Ishikawa (cell line): ENCODE results near the gene CYP39A1.

Source experiments
- CEBPB ChIP-seq: IDR thresholded peaks from 2 replicates; pipeline ENCODE4 v1.6.1; 2012
- CREB1 ChIP-seq: IDR thresholded peaks from 2 replicates; pipeline ENCODE4 v1.6.1; 2012; ENCODE audit warnings: low read depth
- EGR1 ChIP-seq: IDR thresholded peaks from 2 replicates; pipeline ENCODE4 v1.6.1; 2012
- EP300 ChIP-seq: IDR thresholded peaks from 2 replicates; pipeline ENCODE4 v1.6.1; 2012; ENCODE audit warnings: borderline replicate concordance
- FOXM1 ChIP-seq: IDR thresholded peaks from 2 replicates; pipeline ENCODE4 v1.6.1; 2012; ENCODE audit warnings: low read depth, borderline replicate concordance
- NFIC ChIP-seq: IDR thresholded peaks from 2 replicates; pipeline ENCODE4 v1.6.1; 2012
- RAD21 ChIP-seq: IDR thresholded peaks from 2 replicates; pipeline ENCODE4 v1.6.1; 2012; ENCODE audit warnings: low read depth
- TAF1 ChIP-seq: IDR thresholded peaks from 2 replicates; pipeline ENCODE4 v1.6.1; 2012; ENCODE audit warnings: low read depth, mild to moderate bottlenecking
- TCF12 ChIP-seq: IDR thresholded peaks from 2 replicates; pipeline ENCODE4 v1.6.1; 2012; ENCODE audit warnings: low read depth
- TEAD4 ChIP-seq: IDR thresholded peaks from 2 replicates; pipeline ENCODE4 v1.6.1; 2012
- YY1 ChIP-seq: IDR thresholded peaks from 2 replicates; pipeline ENCODE4 v1.6.1; 2012; ENCODE audit warnings: low read depth
- ZBTB7A ChIP-seq: IDR thresholded peaks from 2 replicates; pipeline ENCODE4 v1.6.1; 2012; ENCODE audit warnings: low read depth
- TF ChIP-seq, protein P1 (sequence below): IDR thresholded peaks from 2 replicates; pipeline ENCODE4 v1.6.1; 2012
- TF ChIP-seq, protein P2 (sequence below): IDR thresholded peaks from 2 replicates; pipeline ENCODE4 v1.6.1; 2012
- TF ChIP-seq, protein P3 (sequence below): IDR thresholded peaks from 2 replicates; pipeline ENCODE4 v1.6.1; 2012; ENCODE audit warnings: low read depth, mild to moderate bottlenecking

Gene CYP39A1

DNA sequence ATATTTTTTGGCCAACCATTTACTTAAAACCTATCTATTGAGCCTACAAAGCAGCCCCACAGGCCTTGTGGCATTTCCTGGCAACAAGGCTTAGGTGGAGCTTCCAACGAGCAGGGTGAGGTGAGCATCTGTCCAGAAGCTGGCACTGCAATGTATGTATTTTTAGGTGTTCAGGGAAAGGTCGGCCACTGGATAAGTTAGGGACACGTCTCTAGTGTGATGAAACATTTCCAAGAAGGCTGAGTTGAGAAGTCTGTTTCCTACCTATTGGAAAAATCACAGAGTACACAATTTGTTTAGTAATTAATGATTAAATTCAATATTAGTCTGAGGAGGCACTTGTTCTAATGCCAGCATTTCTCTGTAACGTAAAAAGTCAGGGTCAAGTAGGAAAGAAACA, 143.6 kb downstream of the CYP39A1 start:
- TF ChIP-seq TCF12 (no peak), FOXM1 (no peak), CEBPB (no peak), ZBTB7A (no peak), RAD21 (no peak), EGR1 (no peak), TAF1 (no peak), YY1 (no peak), NFIC (no peak), TEAD4 (no peak), CREB1 (no peak), EP300 (no peak)
- TF ChIP-seq, protein P1, sequence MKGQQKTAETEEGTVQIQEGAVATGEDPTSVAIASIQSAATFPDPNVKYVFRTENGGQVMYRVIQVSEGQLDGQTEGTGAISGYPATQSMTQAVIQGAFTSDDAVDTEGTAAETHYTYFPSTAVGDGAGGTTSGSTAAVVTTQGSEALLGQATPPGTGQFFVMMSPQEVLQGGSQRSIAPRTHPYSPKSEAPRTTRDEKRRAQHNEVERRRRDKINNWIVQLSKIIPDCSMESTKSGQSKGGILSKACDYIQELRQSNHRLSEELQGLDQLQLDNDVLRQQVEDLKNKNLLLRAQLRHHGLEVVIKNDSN, result no peak
- TF ChIP-seq, protein P2, sequence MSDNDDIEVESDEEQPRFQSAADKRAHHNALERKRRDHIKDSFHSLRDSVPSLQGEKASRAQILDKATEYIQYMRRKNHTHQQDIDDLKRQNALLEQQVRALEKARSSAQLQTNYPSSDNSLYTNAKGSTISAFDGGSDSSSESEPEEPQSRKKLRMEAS, result no peak
- TF ChIP-seq, protein P3, sequence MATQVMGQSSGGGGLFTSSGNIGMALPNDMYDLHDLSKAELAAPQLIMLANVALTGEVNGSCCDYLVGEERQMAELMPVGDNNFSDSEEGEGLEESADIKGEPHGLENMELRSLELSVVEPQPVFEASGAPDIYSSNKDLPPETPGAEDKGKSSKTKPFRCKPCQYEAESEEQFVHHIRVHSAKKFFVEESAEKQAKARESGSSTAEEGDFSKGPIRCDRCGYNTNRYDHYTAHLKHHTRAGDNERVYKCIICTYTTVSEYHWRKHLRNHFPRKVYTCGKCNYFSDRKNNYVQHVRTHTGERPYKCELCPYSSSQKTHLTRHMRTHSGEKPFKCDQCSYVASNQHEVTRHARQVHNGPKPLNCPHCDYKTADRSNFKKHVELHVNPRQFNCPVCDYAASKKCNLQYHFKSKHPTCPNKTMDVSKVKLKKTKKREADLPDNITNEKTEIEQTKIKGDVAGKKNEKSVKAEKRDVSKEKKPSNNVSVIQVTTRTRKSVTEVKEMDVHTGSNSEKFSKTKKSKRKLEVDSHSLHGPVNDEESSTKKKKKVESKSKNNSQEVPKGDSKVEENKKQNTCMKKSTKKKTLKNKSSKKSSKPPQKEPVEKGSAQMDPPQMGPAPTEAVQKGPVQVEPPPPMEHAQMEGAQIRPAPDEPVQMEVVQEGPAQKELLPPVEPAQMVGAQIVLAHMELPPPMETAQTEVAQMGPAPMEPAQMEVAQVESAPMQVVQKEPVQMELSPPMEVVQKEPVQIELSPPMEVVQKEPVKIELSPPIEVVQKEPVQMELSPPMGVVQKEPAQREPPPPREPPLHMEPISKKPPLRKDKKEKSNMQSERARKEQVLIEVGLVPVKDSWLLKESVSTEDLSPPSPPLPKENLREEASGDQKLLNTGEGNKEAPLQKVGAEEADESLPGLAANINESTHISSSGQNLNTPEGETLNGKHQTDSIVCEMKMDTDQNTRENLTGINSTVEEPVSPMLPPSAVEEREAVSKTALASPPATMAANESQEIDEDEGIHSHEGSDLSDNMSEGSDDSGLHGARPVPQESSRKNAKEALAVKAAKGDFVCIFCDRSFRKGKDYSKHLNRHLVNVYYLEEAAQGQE, result no peak

DNA sequence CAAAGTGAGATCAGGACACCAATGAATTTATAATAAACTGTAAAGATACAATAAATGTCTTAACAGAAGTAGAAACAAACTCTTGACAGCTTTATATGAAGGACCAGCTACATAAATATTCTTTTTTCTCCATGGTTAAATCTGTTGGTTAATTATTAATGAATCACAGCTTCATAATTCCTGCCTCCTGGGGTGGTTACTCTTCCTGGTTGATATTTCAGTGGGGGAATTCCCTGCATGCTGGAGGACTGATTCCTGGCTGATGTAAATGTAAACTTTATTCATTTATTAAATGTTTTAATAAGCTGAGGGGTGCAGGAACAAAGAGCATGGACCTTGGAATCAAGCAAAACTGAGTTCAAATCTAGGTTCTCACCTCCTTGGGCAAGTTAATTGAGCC, 145.2 kb downstream of the CYP39A1 start:
- TF ChIP-seq FOXM1 (no peak), TCF12 (no peak), ZBTB7A (no peak), TAF1 (no peak), RAD21 (no peak)
- TF ChIP-seq, protein P1, result no peak
- TF ChIP-seq, protein P2, result no peak

DNA sequence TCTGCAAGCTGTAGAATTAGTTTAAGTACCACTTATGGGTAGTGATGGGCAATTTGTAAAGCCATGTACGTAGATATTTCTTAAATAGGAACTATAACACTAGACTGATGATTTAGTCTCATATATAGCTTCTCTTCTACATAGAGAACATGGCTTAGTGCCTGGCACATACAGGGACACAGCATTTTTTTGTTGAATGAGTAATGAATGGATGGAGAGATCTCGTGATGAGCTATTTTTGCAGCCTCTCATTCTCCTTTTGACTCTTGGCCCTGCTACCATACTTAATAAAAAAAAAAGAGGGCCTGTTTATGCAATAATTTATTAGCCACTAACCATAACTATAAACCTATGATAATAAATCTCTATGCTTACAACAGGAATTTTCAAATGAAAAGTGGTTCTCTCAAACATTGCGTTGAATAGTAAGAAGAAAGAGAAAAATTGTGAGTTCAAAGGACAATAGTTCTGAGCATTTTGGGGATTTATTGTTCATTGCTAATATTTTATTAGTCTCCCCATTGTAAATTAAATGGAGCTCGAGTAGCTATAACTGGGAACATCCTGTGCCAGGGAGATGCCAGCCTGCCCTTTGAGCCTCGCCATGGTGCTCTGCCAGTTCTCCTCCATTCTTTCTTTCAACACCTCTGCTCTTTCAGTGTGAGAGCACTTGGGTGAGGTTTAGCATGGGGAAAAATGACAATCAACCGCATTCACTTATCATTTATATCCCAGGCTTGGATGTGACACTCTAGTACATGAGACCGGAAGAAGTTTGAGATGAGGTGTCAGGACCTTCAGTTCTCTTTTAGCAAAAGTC, 146.7 kb downstream of the CYP39A1 start:
- TF ChIP-seq NFIC, result no peak
- TF ChIP-seq, protein P1, result no peak
- no peak for TF ChIP-seq EGR1
- no peak for TF ChIP-seq TAF1
- no peak for TF ChIP-seq YY1
- TF ChIP-seq EP300, result no peak
- TF ChIP-seq, protein P3, result no peak
- TF ChIP-seq, protein P2, result no peak
- no peak for TF ChIP-seq CEBPB
- no peak for TF ChIP-seq FOXM1
- TF ChIP-seq TCF12, result no peak
- TF ChIP-seq CREB1, result no peak
- no peak for TF ChIP-seq ZBTB7A

DNA sequence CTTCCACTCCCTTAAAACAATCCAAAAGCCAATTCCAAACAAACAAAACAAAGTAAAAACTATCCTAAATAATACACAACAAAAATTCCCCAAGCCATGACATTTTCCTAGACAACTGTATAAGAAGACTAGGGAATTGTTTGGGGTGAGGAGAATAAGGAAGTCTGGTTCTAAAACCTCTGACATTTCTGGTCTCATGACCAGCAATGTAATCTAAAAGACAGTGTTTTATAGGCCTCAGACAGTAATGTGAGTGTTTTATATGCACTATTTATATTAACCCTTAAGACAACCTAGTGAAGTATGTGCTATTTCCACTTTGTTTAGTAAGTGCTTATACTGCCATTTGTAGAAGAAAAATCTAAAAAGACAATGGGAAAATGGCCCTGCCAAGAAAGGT, 148.4 kb downstream of the CYP39A1 start:
- TF ChIP-seq, protein P1, result no peak
- TF ChIP-seq, protein P3, result no peak
- TF ChIP-seq CREB1 (no peak), TAF1 (no peak), ZBTB7A (no peak), YY1 (no peak), TEAD4 (no peak), FOXM1 (no peak), TCF12 (no peak), NFIC (no peak), RAD21 (no peak), EGR1 (no peak), CEBPB (no peak), EP300 (no peak)
- TF ChIP-seq, protein P2, result no peak
